ENCODE results near the gene SOX18. TPM values are rescaled to one million over a fixed set of nuclear protein-coding genes. Genes with fewer than 3 reads are reported as not detected.

SOX18 gene
- total RNA-seq, 1 experiment from 2014 or later, result not detected

GRCh38 chr20:64058536-64058935 is 9.1 kb upstream of the SOX18 start:
- DNase-seq (ENCODE audit: low read depth, low spot score), result no peak
- in situ Hi-C loops (cut with HindIII; ENCODE audit: low pct_unique_long_range_greater_than_20kb, low sequenced_read_pairs), result no loop called here

GRCh38 chr20:64057628-64058498 is 8.4 kb upstream of the SOX18 start:
- in situ Hi-C loops (cut with HindIII; ENCODE audit: low pct_unique_long_range_greater_than_20kb, low sequenced_read_pairs), result no loop called here
- DNase-seq (ENCODE audit: low read depth, low spot score), result peak; percentile 83

- in situ Hi-C loops (cut with HindIII; ENCODE audit: low pct_unique_long_range_greater_than_20kb, low sequenced_read_pairs), result no loop called here
- DNase-seq (ENCODE audit: low read depth, low spot score), result no peak
Measured at GRCh38 chr20:64056889-64057627, 7.6 kb upstream of the SOX18 start.

GRCh38 chr20:64056639-64056888 is 7.1 kb upstream of the SOX18 start:
- in situ Hi-C loops (cut with HindIII; ENCODE audit: low pct_unique_long_range_greater_than_20kb, low sequenced_read_pairs), result no loop called here
- no peak for DNase-seq (ENCODE audit: low read depth, low spot score)

GRCh38 chr20:64055893-64056638 is 6.6 kb upstream of the SOX18 start:
- in situ Hi-C loops (cut with HindIII; ENCODE audit: low pct_unique_long_range_greater_than_20kb, low sequenced_read_pairs), result no loop called here
- no peak for DNase-seq (ENCODE audit: low read depth, low spot score)

- no peak for DNase-seq (ENCODE audit: low read depth, low spot score)
- in situ Hi-C loops (cut with HindIII; ENCODE audit: low pct_unique_long_range_greater_than_20kb, low sequenced_read_pairs), result no loop called here
Measured at GRCh38 chr20:64055396-64055892, 6.0 kb upstream of the SOX18 start.

- peak; percentile 43 for DNase-seq (ENCODE audit: low read depth, low spot score)
- in situ Hi-C loops (cut with HindIII; ENCODE audit: low pct_unique_long_range_greater_than_20kb, low sequenced_read_pairs), result no loop called here
Measured at GRCh38 chr20:64053841-64054661, 4.6 kb upstream of the SOX18 start.

- no peak for DNase-seq (ENCODE audit: low read depth, low spot score)
- in situ Hi-C loops (cut with HindIII; ENCODE audit: low pct_unique_long_range_greater_than_20kb, low sequenced_read_pairs), result no loop called here
Measured at GRCh38 chr20:64052987-64053840, 3.8 kb upstream of the SOX18 start.

- no peak for DNase-seq (ENCODE audit: low read depth, low spot score)
- in situ Hi-C loops (cut with HindIII; ENCODE audit: low pct_unique_long_range_greater_than_20kb, low sequenced_read_pairs), result no loop called here
Measured at GRCh38 chr20:64052326-64052722, 2.9 kb upstream of the SOX18 start.

- no peak for DNase-seq (ENCODE audit: low read depth, low spot score)
- in situ Hi-C loops (cut with HindIII; ENCODE audit: low pct_unique_long_range_greater_than_20kb, low sequenced_read_pairs), result no loop called here
Measured at GRCh38 chr20:64051561-64052325, 2.3 kb upstream of the SOX18 start.

GRCh38 chr20:64051033-64051452 is 1.6 kb upstream of the SOX18 start:
- in situ Hi-C loops (cut with HindIII; ENCODE audit: low pct_unique_long_range_greater_than_20kb, low sequenced_read_pairs), result no loop called here
- no peak for DNase-seq (ENCODE audit: low read depth, low spot score)

- in situ Hi-C loops (cut with HindIII; ENCODE audit: low pct_unique_long_range_greater_than_20kb, low sequenced_read_pairs), result no loop called here
- DNase-seq (ENCODE audit: low read depth, low spot score), result no peak
Measured at GRCh38 chr20:64050261-64051032, 1.0 kb upstream of the SOX18 start.

- no peak for DNase-seq (ENCODE audit: low read depth, low spot score)
- in situ Hi-C loops (cut with HindIII; ENCODE audit: low pct_unique_long_range_greater_than_20kb, low sequenced_read_pairs), result no loop called here
Measured at GRCh38 chr20:64049878-64050260, 430 bp upstream of the SOX18 start.

- in situ Hi-C loops (cut with HindIII; ENCODE audit: low pct_unique_long_range_greater_than_20kb, low sequenced_read_pairs), result no loop called here
- no peak for DNase-seq (ENCODE audit: low read depth, low spot score)
Measured at GRCh38 chr20:64048402-64049044, 916 bp downstream of the SOX18 start.

GRCh38 chr20:64047968-64048401 is 1.5 kb downstream of the SOX18 start:
- in situ Hi-C loops (cut with HindIII; ENCODE audit: low pct_unique_long_range_greater_than_20kb, low sequenced_read_pairs), result no loop called here
- no peak for DNase-seq (ENCODE audit: low read depth, low spot score)
